ENCODE results near the gene SHROOM3.

The SHROOM3 gene

DNA sequence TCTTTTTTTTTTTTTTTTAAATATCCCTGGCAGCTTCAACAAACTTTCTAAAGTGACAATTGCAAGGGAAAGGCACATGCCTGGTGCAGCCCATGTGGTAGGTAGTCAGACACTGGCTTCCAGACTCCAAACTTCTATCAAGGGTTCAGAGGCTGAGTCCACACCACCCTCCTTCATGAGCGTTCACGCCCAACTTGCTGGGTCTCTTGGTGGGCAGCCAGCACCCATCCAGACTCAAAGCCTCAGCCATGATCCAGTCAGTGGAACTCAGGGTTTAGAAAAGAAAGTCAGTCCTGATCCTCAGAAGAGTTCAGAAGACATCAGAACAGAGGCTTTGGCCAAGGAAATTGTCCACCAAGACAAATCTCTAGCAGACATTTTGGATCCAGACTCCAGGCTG lies 321.4 kb downstream of the SHROOM3 start:
- no peak for FAIRE-seq

- no peak for FAIRE-seq
Observed at GRCh38 chr4:76757418-76757939, 322.4 kb downstream of the SHROOM3 start.

DNA sequence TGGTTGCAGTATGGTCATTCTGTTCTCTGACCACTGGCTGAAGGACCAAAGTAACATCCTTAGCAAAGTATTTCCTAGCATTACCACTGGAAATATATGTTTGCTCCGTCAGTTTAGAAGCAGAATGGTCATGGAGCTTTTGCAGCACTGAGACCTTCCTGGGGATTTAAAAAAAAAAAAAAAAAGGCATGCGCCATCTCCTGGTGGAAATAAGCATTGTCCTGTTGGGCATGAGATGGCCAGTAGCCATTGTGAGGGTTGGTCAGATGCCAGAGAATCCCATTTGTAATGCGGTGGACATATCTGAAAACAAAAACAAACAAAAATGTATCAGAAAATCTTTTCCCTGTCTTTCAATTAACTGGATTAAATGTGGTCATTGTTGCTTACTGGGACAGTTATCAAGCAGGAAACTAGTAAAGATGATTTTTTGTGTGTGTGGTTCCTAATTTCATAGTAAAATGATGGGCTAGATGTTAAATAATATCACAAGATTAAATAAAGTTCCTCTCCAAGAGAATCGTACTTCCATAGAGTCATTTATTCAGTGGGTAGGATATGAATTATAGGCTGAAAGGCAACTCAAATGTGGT lies 323.4 kb downstream of the SHROOM3 start:
- no peak for FAIRE-seq

- no peak for FAIRE-seq
Observed at GRCh38 chr4:76758996-76759395, 324.0 kb downstream of the SHROOM3 start.

DNA sequence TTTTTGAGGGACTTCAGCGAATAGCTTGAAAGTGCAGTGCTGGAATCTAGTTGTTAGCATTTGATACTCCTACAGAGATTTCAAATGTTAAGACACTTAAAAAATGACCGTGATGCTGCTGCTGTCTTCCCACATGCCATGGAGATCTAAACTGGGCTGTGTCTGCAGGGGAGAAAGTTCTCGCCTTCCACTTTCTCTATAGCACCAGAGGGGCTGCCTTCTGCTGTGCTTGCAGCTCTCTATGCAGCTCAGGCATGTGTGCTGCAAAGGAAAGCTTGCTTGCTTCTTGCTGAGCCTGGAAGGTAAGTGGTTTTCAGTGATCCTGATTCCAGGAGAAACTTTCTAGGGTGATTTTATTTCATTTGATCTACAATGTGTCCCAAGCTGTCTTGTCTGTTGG lies 325.2 kb downstream of the SHROOM3 start:
- no peak for FAIRE-seq

DNA sequence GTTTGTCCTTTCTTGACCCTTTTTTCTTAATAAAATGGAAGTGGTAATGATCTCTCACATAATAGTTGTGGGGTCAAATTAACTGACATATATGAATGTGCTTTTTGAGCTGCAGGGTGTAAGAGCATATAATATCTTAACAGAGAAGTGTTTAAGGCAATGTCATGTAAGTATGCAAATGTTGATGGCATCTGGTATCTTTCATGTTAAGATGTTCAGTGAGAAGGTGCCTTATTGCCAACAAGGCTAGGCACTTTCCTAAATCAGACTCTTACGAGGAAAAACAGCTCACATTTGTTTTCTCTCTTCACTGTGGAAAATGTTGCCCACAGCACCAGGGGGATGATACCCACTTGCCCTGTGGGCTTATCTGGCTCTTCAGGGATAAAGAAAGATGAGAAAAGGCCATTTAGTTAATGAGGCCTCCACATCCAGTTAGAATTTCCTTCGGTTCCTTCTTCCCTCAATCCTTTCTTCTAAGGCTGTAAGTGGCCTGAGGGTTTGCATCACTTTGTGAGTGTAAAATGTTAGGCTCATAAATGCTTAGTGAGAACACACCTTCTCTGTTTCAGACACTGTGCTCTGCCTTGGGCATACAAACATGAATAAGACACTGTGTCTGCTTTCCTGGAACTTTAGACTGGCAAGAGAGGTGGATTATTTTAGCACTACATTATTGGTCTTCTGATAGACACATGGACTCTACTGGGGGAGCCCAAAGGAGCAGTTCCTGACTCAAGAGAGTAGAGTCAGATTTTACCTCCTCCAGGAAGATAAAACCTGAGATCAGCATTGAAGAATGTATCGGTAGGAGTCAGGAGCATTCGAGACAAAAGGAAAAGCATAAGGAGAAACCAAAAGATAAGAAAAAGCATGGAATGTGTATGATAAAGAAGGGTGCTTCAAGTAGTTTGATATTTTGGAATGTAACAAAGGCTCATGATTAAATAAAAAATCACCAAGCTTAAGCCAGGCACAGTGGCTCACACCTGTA lies 327.4 kb downstream of the SHROOM3 start:
- no peak for FAIRE-seq

GRCh38 chr4:76764251-76764650 lies 329.2 kb downstream of the SHROOM3 start:
- no peak for FAIRE-seq

- FAIRE-seq: no peak
Observed at GRCh38 chr4:76765473-76766183, 330.6 kb downstream of the SHROOM3 start.

DNA sequence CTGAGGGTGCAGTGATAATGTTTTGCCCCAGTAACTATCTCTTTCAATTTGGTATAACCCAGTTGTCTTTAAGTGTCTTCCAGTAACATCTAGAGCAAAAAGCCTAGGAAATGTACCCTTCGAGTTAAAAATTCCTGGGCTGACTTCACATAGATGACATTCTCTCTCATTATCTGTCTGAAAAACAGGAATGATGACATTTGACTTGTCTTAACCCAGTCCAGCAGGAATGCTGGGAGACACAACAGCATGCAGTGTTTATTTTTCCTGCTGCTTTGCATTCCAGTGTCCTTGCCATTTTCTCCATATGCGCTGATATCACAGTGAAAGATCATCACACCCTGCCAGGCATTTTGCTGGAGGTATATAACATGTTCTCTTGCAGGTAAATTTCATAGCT lies 333.0 kb downstream of the SHROOM3 start:
- no peak for FAIRE-seq

GRCh38 chr4:76772498-76773106 lies 337.6 kb downstream of the SHROOM3 start:
- FAIRE-seq: no peak

DNA sequence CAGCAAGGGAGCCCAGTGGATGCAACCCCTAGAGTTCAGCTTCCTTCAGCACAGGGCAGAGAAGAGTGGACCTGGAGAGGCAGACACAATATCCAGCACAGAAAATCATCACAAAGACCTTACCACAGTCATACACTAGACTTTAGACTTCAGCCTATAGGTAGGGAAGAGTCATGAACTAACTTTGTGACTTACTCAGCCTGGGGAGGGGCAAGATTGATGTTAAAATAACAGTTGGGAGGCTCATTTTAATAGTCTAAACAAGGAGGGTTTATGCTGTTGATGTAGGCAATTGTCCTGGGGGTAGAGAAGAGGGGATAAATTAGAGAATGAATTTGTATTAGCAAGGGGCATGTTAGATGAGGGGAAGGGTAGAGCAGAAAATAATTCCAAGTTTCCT lies 338.7 kb downstream of the SHROOM3 start:
- no peak for FAIRE-seq

GRCh38 chr4:76779740-76780459 lies 344.9 kb downstream of the SHROOM3 start:
- no peak for FAIRE-seq

DNA sequence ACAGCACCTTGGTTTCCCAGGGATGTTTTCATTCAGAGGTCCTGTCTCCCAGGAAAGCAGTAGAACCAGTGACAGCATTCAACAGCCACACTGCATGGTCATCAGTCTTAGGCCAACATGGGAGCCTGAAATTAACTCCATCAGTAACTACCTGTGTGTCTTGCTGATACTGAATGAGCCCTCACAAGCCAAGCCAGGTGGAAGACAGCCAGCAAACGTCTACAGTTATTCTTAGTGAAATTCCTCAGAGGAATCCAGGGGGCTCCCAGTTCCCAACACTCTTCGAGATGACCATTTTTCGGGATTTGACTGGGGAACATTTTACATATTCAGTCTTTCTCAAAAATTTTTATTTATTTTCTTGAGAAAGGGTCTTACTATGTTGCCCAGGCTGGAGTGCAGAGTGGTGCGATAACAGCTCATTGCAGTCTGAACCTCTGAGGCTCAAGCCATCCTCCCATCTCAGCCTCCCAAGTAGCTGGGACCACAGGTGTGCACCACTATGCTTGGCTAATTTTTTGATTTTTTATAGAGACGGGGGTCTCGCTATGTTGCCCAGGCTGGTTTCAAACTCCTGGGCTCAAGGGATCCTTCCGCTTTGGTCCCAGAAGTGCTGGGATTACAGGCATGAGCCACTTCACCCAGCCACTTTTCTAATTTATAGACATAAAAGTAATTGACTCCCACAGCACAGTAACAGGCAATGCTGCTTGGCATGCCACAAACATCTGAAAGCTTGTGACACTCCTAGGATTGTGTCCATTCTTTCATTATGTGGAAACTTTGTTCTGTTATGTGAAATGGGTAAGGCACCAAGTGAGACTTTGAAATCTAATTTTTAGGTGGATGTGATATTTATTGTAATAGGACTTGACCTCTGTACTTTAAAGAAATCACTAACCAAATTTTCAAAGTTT lies 346.0 kb downstream of the SHROOM3 start:
- FAIRE-seq: no peak

GRCh38 chr4:76781698-76782595 lies 346.9 kb downstream of the SHROOM3 start:
- FAIRE-seq: no peak

GRCh38 chr4:76782837-76783236 lies 347.8 kb downstream of the SHROOM3 start:
- FAIRE-seq: no peak

GRCh38 chr4:76783836-76784235 lies 348.8 kb downstream of the SHROOM3 start:
- FAIRE-seq: no peak

GRCh38 chr4:76784237-76784636 lies 349.2 kb downstream of the SHROOM3 start:
- no peak for FAIRE-seq

DNA sequence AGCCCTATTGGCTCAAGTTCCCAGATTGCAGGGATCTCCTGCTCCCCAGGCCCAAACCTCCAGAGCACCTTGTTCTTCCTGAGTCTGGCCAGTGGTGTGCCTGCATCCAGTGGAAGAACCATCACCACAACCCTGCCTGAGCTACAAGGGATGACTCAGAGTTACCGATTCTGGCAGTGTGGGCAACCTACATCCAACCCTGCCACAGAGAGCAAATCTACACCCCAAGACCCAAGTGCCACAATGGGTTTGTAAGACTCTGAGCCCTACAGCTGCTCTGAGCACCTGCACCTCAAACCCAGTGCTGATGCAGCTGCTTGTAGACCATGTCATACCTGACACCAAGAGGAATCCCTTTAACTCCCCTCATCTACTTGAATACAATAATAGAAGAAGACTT lies 352.9 kb downstream of the SHROOM3 start:
- no peak for FAIRE-seq

GRCh38 chr4:76790377-76790776 lies 355.3 kb downstream of the SHROOM3 start:
- FAIRE-seq: no peak

DNA sequence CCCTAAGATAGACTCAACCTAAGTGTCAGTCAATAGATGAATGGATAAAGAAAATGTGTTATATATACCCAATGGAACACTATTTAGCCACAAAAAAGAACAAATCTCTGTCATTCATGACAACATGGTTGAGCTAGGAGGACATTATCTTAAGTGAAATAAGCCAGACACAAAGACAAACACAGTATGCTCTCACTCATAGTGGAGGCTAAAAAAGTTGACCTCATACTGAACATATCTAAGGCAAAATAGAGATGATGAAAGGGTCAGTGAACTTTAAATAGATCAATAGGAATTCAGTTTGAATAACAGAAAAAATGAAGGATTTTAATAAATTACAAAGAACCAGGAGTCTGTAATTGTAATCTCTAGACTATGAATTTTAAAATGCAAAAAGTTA lies 356.4 kb downstream of the SHROOM3 start:
- FAIRE-seq: no peak

Data from colon (tissue), 2 donors.